B cell (primary cell): Measurements from ENCODE around the gene ACTN2. TPM values are rescaled to one million over a fixed set of nuclear protein-coding genes. Genes with fewer than 3 reads are reported as not detected.

Experiments
- ATAC-seq: fragments of 200-7000 bp; cut with Tn5 transposase; one replicate; pipeline ENCODE4 v1.10.0; 2021; ENCODE audit warnings: low read depth, mild to moderate bottlenecking, moderate number of reproducible peaks, moderate library complexity
- CTCF ChIA-PET: fragments of 350-600 bp; sonication (Branson Sonifier 250); formaldehyde crosslinking; loops from one replicate; lab custom pipeline; 2021; ENCODE audit warnings: antibody characterized with exemption, inconsistent platforms; lab: Charles Lee
- POLR2A ChIA-PET: fragments of 350-600 bp; sonication (Branson Sonifier 250); formaldehyde crosslinking; loops from one replicate; lab custom pipeline; 2021; ENCODE audit warnings: antibody characterized with exemption; lab: Charles Lee
- DNase-seq: peaks from one replicate; pipeline ENCODE4 v3.0.0; 2013
- H2AFZ ChIP-seq: 2 replicates; pipeline ENCODE4 v1.6.1; 2012; ENCODE audit warnings: mild to moderate bottlenecking, low read depth, low read length; ENCODE audit not compliant: insufficient read depth, poor library complexity, severe bottlenecking
- H3K27ac ChIP-seq, 2 donors: 1 replicate in 1 of 2; 2 replicates in 1 of 2; pipeline ENCODE4 v1.5.1; 2012 to 2013; ENCODE audit warnings: low read length in 2 of 2, mild to moderate bottlenecking in 2 of 2, moderate library complexity in 1 of 2
- H3K27me3 ChIP-seq, 4 experiments: fragments of 200-600 bp in 1 of 4; sonication (generic) in 1 of 4; replicated peaks in 1 of 4; 1 replicate in 2 of 4; 2 replicates in 2 of 4; pipeline versions ENCODE4 v1.6.1 to v1.7.0; 2013 to 2016; ENCODE audit warnings: low read length in 3 of 4, mild to moderate bottlenecking in 2 of 4, mixed read lengths in 1 of 4, moderate library complexity in 1 of 4; ENCODE audit not compliant: insufficient read depth in 4 of 4, control insufficient read depth in 3 of 4; ENCODE audit errors: control extremely low read depth in 1 of 4
- H3K36me3 ChIP-seq, 2 experiments: replicated peaks in 1 of 2; 1 replicate in 1 of 2; 2 replicates in 1 of 2; pipeline versions ENCODE4 v1.6.1 to v1.7.1; 2013; ENCODE audit warnings: low read length in 1 of 2; ENCODE audit not compliant: insufficient read depth in 2 of 2, control insufficient read depth in 1 of 2; ENCODE audit errors: control extremely low read depth in 1 of 2, extremely low read depth in 1 of 2
- H3K4me1 ChIP-seq, 2 donors: fragments of 200-600 bp in 1 of 2; sonication (generic) in 1 of 2; 1 replicate in 1 of 2; 2 replicates in 1 of 2; pipeline versions ENCODE4 v1.5.1 to v1.6.1; 2013 to 2017; ENCODE audit warnings: low read length in 2 of 2; ENCODE audit not compliant: control insufficient read depth in 2 of 2, insufficient read depth in 2 of 2
- H3K4me2 ChIP-seq: replicated peaks from 2 replicates; pipeline ENCODE3; 2012; ENCODE audit warnings: mild to moderate bottlenecking, low read depth, low read length; ENCODE audit not compliant: poor library complexity, severe bottlenecking
- H3K4me3 ChIP-seq, 5 experiments: fragments of 200-600 bp in 1 of 5; sonication (generic) in 1 of 5; 1 replicate in 3 of 5; 2 replicates in 2 of 5; pipeline versions ENCODE4 v1.5.1 to v1.7.0; 2011 to 2016; ENCODE audit warnings: low read length in 4 of 5, mild to moderate bottlenecking in 4 of 5, low read depth in 2 of 5, control low read depth in 1 of 5, moderate library complexity in 1 of 5; ENCODE audit not compliant: insufficient read depth in 1 of 5; ENCODE audit errors: control extremely low read depth in 1 of 5, extremely low read depth in 1 of 5
- H3K79me2 ChIP-seq: fragments of 200-600 bp; sonication (generic); one replicate; pipeline ENCODE4 v1.6.0; 2016; ENCODE audit warnings: low read length; ENCODE audit not compliant: control insufficient read depth, insufficient read depth
- H3K9ac ChIP-seq: fragments of 200-600 bp; sonication (generic); 2 replicates; pipeline ENCODE4 v1.6.1; 2017; ENCODE audit warnings: mild to moderate bottlenecking, low read length, moderate library complexity
- H3K9me3 ChIP-seq, 3 donors: one replicate each; pipeline versions ENCODE4 v1.6.1 to v1.7.1; 2013; ENCODE audit warnings: low read length in 2 of 3; ENCODE audit not compliant: control insufficient read depth in 2 of 3, insufficient read depth in 1 of 3; ENCODE audit errors: control extremely low read depth in 1 of 3
- H4K20me1 ChIP-seq: 2 replicates; pipeline ENCODE4 v1.6.0; 2012; ENCODE audit warnings: mild to moderate bottlenecking, low read length; ENCODE audit not compliant: insufficient read depth, control insufficient read depth, poor library complexity, severe bottlenecking
- H3K27ac Mint-ChIP-seq: one replicate; pipeline ENCODE4 v1.8.0; 2021; ENCODE audit warnings: mixed read lengths
- H3K27me3 Mint-ChIP-seq: one replicate; pipeline ENCODE4 v1.8.0; 2021; ENCODE audit warnings: mixed read lengths
- H3K4me1 Mint-ChIP-seq: one replicate; pipeline ENCODE4 v1.8.0; 2021; ENCODE audit warnings: mixed read lengths
- H3K4me3 Mint-ChIP-seq: one replicate; pipeline ENCODE4 v1.8.0; 2021; ENCODE audit warnings: mixed read lengths
- H3K9me3 Mint-ChIP-seq: one replicate; pipeline ENCODE4 v1.8.0; 2022; ENCODE audit warnings: mixed read lengths; ENCODE audit not compliant: insufficient read depth
- CTCF ChIP-seq: fragments of 200-600 bp; IDR thresholded peaks from one replicate; pipeline ENCODE4 v1.8.0; 2022; ENCODE audit warnings: antibody characterized with exemption, mild to moderate bottlenecking
- EZH2 ChIP-seq: IDR thresholded peaks from 2 replicates; pipeline ENCODE4 v1.6.1; 2012; ENCODE audit warnings: borderline replicate concordance, low read depth, mild to moderate bottlenecking, moderate library complexity, low read length; ENCODE audit not compliant: insufficient read depth, poor library complexity, severe bottlenecking
- WGBS: methylation state at CpG from one replicate; pipeline ENCODE4 v1.1.5; 2013; ENCODE audit warnings: missing lambda C conversion rate; ENCODE audit not compliant: insufficient coverage; 5-methylcytosine and 5-hydroxymethylcytosine counted together
- intact Hi-C: fragments of 100-400 bp; cut with micrococcal nuclease; formaldehyde crosslinking; loops from one replicate; pipeline ENCODE4 v1.10.0; 2022
- polyA plus RNA-seq: library from polyadenylated mRNA; depleted of rRNA; stranded (reverse); fragments of >200 nt; gene quantifications from 2 replicates; pipeline ENCODE4 v1.2.3, GENCODE V29; 2012
- total RNA-seq, 2 donors: library from RNA; stranded (reverse); fragments of 120-200 nt in 1 of 2; gene quantifications; 1 replicate in 1 of 2; 2 replicates in 1 of 2; pipeline versions ENCODE4 v1.2.3 to v1.2.4, GENCODE V29; 2013 to 2022

ACTN2 gene
- total and polyA plus RNA-seq, 2 donors (not counting 1 experiment from before 2014, with no cell fraction given) = 0.30 TPM; not detected in 1

- POLR2A ChIA-PET = no interaction called here
- DNase-seq = no peak
- H2AFZ ChIP-seq = no peak overlapping the region
These were observed 76.1 kb downstream of the ACTN2 start for GRCh38 chr1:236762410-236762809.

GRCh38 chr1:236765831-236766230 lies 79.5 kb downstream of the ACTN2 start:
- ChIA-PET CTCF (interaction anchor here (1.0 kb wide), 1 partner anchor 11 kb away, joined by 3 read pairs; no protein-coding TSS in a partner anchor), POLR2A (no interaction called here)
- H3K4me1 ChIP-seq = no peaks in the 10 kb centered on the region
- Mint-ChIP-seq H3K27me3 (peaks cover 14% of the 10 kb centered on the region), H3K4me3 (no peak overlapping the region), H3K9me3 (no peaks in the 10 kb centered on the region), H3K4me1 (no peaks in the 10 kb centered on the region), H3K27ac (no peak overlapping the region)
- 87% methylated on average over 3 of the region's 6 CpGs for WGBS
- TF ChIP-seq EZH2 = no peak
- TF ChIP-seq CTCF = no peak
- H3K27ac ChIP-seq = no peak overlapping the region
- peaks cover 0 to 7% (median 2%) of the 10 kb centered on the region in 4 experiments for H3K27me3 ChIP-seq
- no peak overlapping the region for H3K4me2 ChIP-seq
- H3K79me2 ChIP-seq = no peaks in the 10 kb centered on the region
- no peak overlapping the region for H3K9ac ChIP-seq
- no peaks in the 10 kb centered on the region for H3K9me3 ChIP-seq
- no peaks in the 10 kb centered on the region for H4K20me1 ChIP-seq
- no peak for ATAC-seq
- intact Hi-C loops = no loop called here
- H3K36me3 ChIP-seq = no peaks in the 10 kb centered on the region
- no peak for DNase-seq
- H3K4me3 ChIP-seq = no peak overlapping the region
- H2AFZ ChIP-seq = no peak overlapping the region

More at GRCh38 chr1:236762410-236762809, 76.1 kb downstream of the ACTN2 start:
- 69% methylated on average over 9 of the region's 15 CpGs for WGBS
- no peak overlapping the region for H3K4me2 ChIP-seq
- Mint-ChIP-seq H3K27me3 (peaks cover 7% of the 10 kb centered on the region), H3K9me3 (no peaks in the 10 kb centered on the region), H3K4me1 (peaks cover 2% of the 10 kb centered on the region), H3K27ac (no peak overlapping the region), H3K4me3 (no peak overlapping the region)
- no peak for ATAC-seq
- H3K27ac ChIP-seq = no peak overlapping the region
- no peaks in the 10 kb centered on the region for H3K79me2 ChIP-seq
- intact Hi-C loops = no loop called here
- no peak overlapping the region for H3K4me3 ChIP-seq
- H3K9ac ChIP-seq = no peak overlapping the region
- H3K36me3 ChIP-seq = no peaks in the 10 kb centered on the region
- H3K9me3 ChIP-seq = no peaks in the 10 kb centered on the region
- CTCF ChIA-PET = no interaction called here
- no peaks in the 10 kb centered on the region for H3K27me3 ChIP-seq
- H3K4me1 ChIP-seq = no peaks in the 10 kb centered on the region
- TF ChIP-seq EZH2 (no peak), CTCF (no peak)
- no peaks in the 10 kb centered on the region for H4K20me1 ChIP-seq
